Stimulated activated CD8-positive, alpha-beta memory T cell treated with anti-CD3 and anti-CD28 coated beads, Interleukin-15, amount 100 ng/mL, for 1 hour (primary cell): ENCODE data around the gene GYPE.
"Not testable (repeated sequence)": the region's sequence is repeated elsewhere in the genome, so short reads cannot be mapped to it uniquely, and the experiment has no call there.

Experiments used
- DNase-seq: peaks from one replicate; pipeline ENCODE4 v3.0.0-alpha.2; 2020; ENCODE audit warnings: low read depth

Gene GYPE

DNA sequence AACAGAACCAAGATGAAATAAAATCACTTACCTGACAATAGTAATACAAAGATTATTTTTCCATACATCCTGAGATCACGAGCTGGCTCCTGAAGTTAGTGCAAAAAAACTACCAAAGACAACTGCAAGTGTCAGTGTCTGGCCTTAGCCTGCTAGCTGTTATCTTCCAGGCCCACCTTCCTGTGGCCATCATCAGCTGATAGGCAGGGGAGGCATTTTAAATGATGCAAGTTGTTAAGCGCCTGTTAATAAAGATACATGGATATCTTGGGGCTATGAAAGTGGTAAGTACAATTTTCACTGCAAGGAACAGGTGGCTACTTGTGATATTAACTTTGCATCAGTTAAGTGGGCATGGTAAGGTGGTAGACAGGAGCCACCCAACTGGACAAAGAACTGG is at the start of gene GYPE:
Gene GYPE, minus strand, starts transcription at position 120 of the 400 bp plus-strand sequence. Its CDS starts 52 bp downstream, at position 68.
- not testable (repeated sequence) for DNase-seq

DNA sequence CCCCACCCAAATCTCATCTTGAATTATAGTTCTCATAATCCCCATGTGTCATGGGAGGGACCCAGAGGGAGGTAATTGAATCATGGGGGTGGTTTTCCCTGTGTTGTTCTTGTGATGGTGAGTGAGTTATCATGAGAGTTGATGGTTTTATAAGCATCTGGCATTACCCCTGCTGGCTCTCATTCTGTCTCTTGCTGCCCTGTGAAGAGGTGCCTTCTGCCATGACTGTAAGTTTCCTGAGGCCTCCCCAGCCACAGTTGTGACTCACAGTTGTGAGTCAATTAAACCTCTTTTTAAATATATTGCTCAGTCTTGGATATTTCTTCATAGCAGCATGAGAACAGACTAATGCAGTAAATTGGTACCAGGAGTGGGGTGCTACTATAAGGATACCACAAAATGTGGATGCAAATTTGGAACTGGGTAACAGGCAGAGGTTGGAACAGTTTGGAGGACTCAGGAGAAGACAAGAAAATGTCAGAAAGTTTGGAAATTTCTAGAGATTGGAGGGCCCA is 46.2 kb upstream of the GYPE start:
- DNase-seq: not testable (repeated sequence)

- not testable (repeated sequence) for DNase-seq
These were observed 45.6 kb upstream of the GYPE start for GRCh38 chr4:143950967-143951366.

DNA sequence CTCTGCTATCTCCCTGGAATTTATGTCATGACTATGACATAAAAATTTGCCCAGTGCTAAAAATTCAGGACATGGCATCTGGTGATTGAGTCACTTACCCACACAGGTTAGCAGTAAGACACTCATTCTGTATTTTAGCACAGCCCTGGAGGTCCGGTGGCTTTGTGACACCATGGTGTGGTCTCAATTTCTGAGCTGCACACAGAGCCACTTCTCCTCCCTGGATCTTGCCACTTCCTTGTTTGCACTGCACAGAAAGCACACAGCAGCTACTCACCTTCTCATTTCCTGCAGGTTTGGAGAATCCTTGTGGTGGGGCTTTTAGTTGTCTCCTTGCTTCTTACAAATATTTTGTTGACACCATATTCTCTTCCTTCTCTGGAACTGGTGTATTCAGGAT is 44.8 kb upstream of the GYPE start:
- DNase-seq: not testable (repeated sequence)

- DNase-seq: not testable (repeated sequence)
These were observed 42.1 kb upstream of the GYPE start for GRCh38 chr4:143947493-143947892.

DNA sequence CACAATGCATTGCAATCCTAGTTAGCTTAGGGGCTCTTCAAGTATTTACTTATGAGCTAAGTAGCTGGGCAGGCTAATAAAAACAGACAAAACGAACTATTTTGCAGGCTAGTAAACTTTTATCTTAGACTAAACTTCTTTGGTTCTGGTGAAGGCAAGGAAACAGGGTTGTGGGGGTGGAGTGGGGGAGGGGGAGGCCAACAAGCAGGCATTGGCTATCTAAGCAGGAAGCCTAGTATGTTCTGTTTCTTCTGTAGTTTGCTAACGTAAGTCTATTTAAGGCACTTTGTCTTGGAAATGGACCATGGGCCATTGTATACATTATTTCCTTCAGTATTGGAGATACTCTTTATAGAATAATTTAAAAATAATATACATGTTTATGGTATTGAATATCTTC is 35.3 kb upstream of the GYPE start:
- not testable (repeated sequence) for DNase-seq

DNA sequence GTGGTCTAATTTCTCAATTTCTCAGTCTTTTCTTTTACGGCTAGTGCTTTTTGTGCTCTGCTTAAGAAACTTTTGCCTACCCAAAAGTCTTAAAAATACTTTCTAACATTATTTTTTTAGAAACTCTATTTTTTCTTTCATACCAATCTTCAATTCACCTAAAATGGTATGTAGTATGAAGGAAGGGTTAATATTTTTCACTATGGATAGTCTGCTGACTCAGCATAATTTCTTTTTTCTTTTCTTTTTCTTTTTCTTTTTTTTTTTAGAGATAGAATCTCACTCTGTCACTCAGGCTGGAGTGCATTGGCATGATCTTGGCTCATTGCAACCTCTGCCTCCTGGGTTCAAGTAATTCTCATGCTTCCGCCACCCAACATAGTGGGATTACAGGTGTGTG is 34.2 kb upstream of the GYPE start:
- no peak for DNase-seq

DNA sequence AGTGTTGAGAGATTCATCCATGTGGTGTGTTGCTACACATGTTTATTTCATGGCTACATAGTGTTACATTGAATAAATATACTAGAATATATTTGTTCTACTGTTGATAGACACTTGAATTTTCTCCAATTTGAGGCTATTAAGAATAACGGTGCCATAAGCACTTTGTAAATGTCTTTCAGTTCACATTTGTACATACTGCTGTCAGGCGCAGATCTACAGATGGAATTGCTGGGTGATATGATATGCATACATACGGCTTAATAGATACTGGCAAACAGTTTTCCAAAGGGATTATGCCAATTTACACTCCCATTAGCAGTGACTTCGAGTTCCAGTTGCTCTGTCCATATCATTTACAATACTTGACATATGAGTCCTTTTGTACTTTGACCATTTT is 33.5 kb upstream of the GYPE start:
- not testable (repeated sequence) for DNase-seq

DNA sequence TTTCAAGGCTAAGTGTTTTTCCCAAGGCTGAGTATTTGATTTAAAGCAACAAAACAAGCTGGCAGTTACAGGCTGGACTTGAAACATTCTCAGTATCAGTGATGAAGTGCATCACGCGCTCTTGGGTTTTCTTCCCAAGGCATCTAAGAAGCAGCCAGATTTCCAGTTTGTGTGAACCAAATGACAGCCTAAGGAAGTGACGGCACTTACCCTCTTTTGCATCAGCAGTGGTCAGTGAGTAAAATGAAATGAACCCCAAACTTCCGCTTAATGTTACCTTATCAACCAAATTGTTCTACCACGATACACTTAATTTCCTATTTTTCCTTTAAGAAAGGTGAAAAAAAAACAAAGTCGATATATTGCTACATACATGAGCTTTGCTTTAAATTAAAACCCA is 15.8 kb upstream of the GYPE start:
- DNase-seq: no peak

GRCh38 chr4:143916485-143916884 is 11.1 kb upstream of the GYPE start:
- not testable (repeated sequence) for DNase-seq

- not testable (repeated sequence) for DNase-seq
These were observed 7.1 kb upstream of the GYPE start for GRCh38 chr4:143912478-143912877.

- not testable (repeated sequence) for DNase-seq
These were observed 6.4 kb upstream of the GYPE start for GRCh38 chr4:143911528-143912417.

DNA sequence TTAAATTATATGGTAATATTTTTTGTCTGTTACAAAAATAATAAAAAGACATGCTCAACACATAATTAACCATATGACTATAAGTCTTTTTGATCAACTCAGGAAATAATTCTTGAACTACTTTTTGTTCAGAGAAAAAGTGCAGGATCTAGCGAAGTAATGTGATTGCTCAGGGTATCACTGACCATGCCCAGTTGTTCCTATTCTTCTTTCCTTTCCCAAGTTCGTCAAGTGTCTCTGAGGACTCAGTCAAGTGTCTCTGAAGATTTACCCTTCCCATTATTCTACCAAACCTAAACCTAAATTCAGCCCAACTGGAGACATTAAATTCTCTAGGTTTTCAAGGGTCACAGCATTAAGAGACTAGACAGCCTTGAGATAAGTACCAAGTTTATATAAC is 5.5 kb upstream of the GYPE start:
- not testable (repeated sequence) for DNase-seq

- not testable (repeated sequence) for DNase-seq
These were observed 2.5 kb upstream of the GYPE start for GRCh38 chr4:143907811-143908210.

- DNase-seq: not testable (repeated sequence)
These were observed 928 bp downstream of the GYPE start for GRCh38 chr4:143904431-143904830.

DNA sequence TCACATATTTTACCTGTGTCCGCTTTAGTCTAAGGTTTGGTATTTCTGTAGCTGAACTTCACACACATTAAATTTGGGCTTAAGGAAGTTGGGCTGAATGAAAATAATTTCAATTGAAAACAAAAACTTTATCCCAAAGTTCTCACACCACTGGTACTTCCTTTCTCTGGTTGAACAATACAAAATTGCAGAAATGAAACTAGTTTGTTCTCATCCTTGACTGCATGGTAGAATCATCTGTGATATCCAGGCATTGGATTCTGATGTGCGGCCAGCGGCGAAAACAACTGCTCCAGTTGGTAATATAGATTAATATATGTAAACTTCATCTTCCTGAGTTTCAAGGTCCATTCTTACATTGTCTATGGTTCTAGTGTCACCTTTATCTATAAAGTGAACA is 15.0 kb downstream of the GYPE start:
- not testable (repeated sequence) for DNase-seq

DNA sequence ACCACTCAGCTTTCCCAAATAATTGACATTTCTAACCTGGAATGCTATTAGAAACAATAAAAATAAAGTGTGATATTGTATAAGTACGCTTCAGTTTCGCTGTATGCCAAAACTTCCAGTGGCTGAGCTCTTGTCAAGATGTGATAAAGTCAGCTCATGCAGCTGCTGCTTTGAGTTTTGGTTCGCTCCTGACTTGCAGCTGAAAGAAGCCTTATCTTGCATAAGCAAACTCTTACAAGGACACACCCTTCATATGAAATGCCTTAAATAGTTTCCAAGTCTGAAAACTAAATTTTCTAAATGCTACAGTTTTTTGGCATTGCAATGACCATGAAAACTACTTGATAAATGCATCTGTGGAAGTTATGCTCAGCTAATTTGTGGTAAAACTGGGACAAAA is 17.2 kb downstream of the GYPE start:
- not testable (repeated sequence) for DNase-seq

GRCh38 chr4:143884965-143885364 is 20.4 kb downstream of the GYPE start:
- not testable (repeated sequence) for DNase-seq

GRCh38 chr4:143883529-143883928 is 21.8 kb downstream of the GYPE start:
- DNase-seq: no peak

DNA sequence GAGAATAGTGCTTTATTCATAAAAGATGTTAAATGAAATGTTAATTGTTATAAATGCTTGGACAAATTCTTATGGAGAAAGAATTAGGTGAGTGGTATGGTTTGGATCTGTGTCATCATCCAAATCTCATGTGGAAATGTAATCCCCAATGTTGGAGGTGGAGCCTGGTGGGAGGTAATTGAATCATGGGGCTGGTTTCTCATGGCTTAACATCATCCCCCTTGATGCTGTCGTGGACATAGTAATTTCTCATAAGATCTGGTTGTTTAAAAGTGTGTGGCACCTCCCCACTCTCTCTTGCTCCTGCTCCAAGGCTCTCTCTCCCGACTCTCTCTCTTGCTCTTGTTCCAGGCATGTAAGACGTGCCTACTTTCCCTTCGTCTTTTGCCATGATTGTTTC is 22.5 kb downstream of the GYPE start:
- DNase-seq: no peak

- DNase-seq: not testable (repeated sequence)
These were observed 25.8 kb downstream of the GYPE start for GRCh38 chr4:143879561-143879960.

DNA sequence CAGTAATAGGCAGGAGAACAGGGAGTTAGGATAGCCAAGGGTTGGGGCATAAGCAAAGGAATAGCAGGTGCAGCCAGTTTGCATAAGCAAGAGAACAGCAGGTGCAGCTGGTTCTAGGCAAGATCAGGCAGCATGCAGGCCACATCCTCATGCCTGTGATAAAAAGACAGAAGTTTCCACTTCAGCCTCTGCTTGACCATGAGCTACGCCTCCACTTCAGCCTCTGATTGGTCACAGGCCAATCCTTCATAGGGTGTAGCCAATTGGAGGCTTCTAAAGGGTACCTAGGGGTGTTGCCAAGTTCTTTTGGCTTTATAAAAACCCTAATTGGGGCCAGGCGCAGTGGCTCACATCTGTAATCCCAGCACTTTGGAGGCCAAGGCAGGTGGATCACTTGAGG is 30.0 kb downstream of the GYPE start:
- not testable (repeated sequence) for DNase-seq

GRCh38 chr4:143870523-143871268 is 34.7 kb downstream of the GYPE start:
- DNase-seq: not testable (repeated sequence)
